A673 (cell line): ENCODE data around the gene TENM4. TPM values are rescaled to one million over a fixed set of nuclear protein-coding genes. Genes with fewer than 3 reads are reported as not detected.

ENCODE experiments used
- BruUV-seq: library from RNA; stranded (reverse); fragments of 400-500 nt; replicated peaks from 2 replicates; lab custom pipeline; 2021; lab: Mats Ljungman, UMichigan
- CTCF ChIA-PET: fragments of 300-600 bp; sonication (Branson Sonifier 250); formaldehyde crosslinking; loops from one replicate; lab custom pipeline; 2022; ENCODE audit warnings: antibody characterized with exemption; lab: Charles Lee
- POLR2A ChIA-PET: fragments of 300-600 bp; sonication (Branson Sonifier 250); formaldehyde crosslinking; loops from one replicate; lab custom pipeline; 2022; ENCODE audit warnings: antibody characterized with exemption; ENCODE audit not compliant: low non-redundant PET; lab: Charles Lee
- DNase-seq: peaks from one replicate; pipeline ENCODE4 v3.0.0-alpha.2; 2015; ENCODE audit warnings: low spot score
- H3K27ac ChIP-seq: fragments of 200-600 bp; sonication (generic); 2 replicates; pipeline ENCODE4 v1.5.1; 2016; ENCODE audit warnings: mixed run types, low read depth, mild to moderate bottlenecking, mixed read lengths, antibody characterized with exemption, low read length; ENCODE audit not compliant: poor library complexity, severe bottlenecking
- H3K27me3 ChIP-seq: fragments of 200-600 bp; sonication (generic); replicated peaks from 2 replicates; pipeline ENCODE4 v1.6.1; 2017; ENCODE audit warnings: mixed run types, low read depth, mild to moderate bottlenecking, mixed read lengths, antibody characterized with exemption, low read length; ENCODE audit not compliant: insufficient read depth, poor library complexity
- H3K36me3 ChIP-seq: fragments of 200-600 bp; sonication (generic); 2 replicates; pipeline ENCODE4 v1.6.1; 2016; ENCODE audit warnings: mixed run types, mild to moderate bottlenecking, mixed read lengths, antibody characterized with exemption, low read length; ENCODE audit not compliant: insufficient read depth, poor library complexity, severe bottlenecking
- H3K4me1 ChIP-seq: fragments of 200-600 bp; sonication (generic); 2 replicates; pipeline ENCODE4 v1.6.1; 2017; ENCODE audit warnings: mixed run types, mild to moderate bottlenecking, mixed read lengths, antibody characterized with exemption, low read length; ENCODE audit not compliant: insufficient read depth, poor library complexity, severe bottlenecking
- H3K4me3 ChIP-seq: fragments of 200-600 bp; sonication (generic); 2 replicates; pipeline ENCODE4 v1.5.1; 2016; ENCODE audit warnings: low read depth, mixed run types, mild to moderate bottlenecking, mixed read lengths, low read length; ENCODE audit not compliant: poor library complexity, severe bottlenecking
- H3K9me3 ChIP-seq: fragments of 200-600 bp; sonication (generic); 2 replicates; pipeline ENCODE4 v1.6.1; 2016; ENCODE audit warnings: mixed run types, low read depth, mild to moderate bottlenecking, mixed read lengths, antibody characterized with exemption, low read length; ENCODE audit not compliant: poor library complexity, severe bottlenecking
- CTCF ChIP-seq: fragments of 300-800, 200-600 bp; sonication (generic); conservative IDR thresholded peaks from 2 replicates; pipeline ENCODE4 v1.5.1; 2017; ENCODE audit warnings: low read depth, mild to moderate bottlenecking, antibody characterized with exemption, low read length, moderate library complexity, mixed read lengths
- EZH2 ChIP-seq: fragments of 200-600 bp; sonication (generic); IDR thresholded peaks from 2 replicates; pipeline ENCODE4 v1.6.1; 2017; ENCODE audit warnings: borderline replicate concordance, low read depth, mild to moderate bottlenecking, mixed read lengths, antibody characterized with exemption, low read length; ENCODE audit not compliant: poor library complexity, severe bottlenecking
- intact Hi-C: fragments of 100-400 bp; cut with micrococcal nuclease; formaldehyde crosslinking; loops from one replicate; pipeline ENCODE4 v1.10.0; 2022; ENCODE audit not compliant: unreplicated experiment
- total RNA-seq: library from RNA; stranded (reverse); gene quantifications from 2 replicates; pipeline ENCODE4 v1.2.3, GENCODE V29; 2021

Gene TENM4
- total RNA-seq, 1 experiment from 2014 or later = 0.11 TPM

GRCh38 chr11:78797559-78797958, 643.3 kb downstream of the TENM4 start:
- H3K27ac ChIP-seq = no peak overlapping the region
- POLR2A ChIA-PET = no interaction called here
- H3K27me3 ChIP-seq = no peaks in the 10 kb centered on the region
- CTCF ChIA-PET = no interaction called here
- no peak for DNase-seq
- no peaks in the 10 kb centered on the region for H3K9me3 ChIP-seq
- BruUV-seq = no TSS peak
- no peak for TF ChIP-seq CTCF
- TF ChIP-seq EZH2 = no peak
- H3K4me1 ChIP-seq = peaks cover 13% of the 10 kb centered on the region
- no peak overlapping the region for H3K4me3 ChIP-seq
- no peaks in the 10 kb centered on the region for H3K36me3 ChIP-seq
- intact Hi-C loops = no loop called here

- no peak for TF ChIP-seq EZH2
- no peak for TF ChIP-seq CTCF
- ChIA-PET CTCF (no interaction called here), POLR2A (no interaction called here)
- intact Hi-C loops = no loop called here
- Histone ChIP-seq H3K27ac (no peak overlapping the region), H3K4me3 (no peak overlapping the region), H3K27me3 (no peaks in the 10 kb centered on the region), H3K36me3 (no peaks in the 10 kb centered on the region), H3K4me1 (peaks cover 13% of the 10 kb centered on the region), H3K9me3 (no peaks in the 10 kb centered on the region)
- BruUV-seq = no TSS peak
- DNase-seq = no peak
These were observed 643.9 kb downstream of the TENM4 start for GRCh38 chr11:78796956-78797355.

- ChIA-PET POLR2A (no interaction called here), CTCF (no interaction called here)
- no peak for DNase-seq
- no peak for TF ChIP-seq CTCF
- TF ChIP-seq EZH2 = no peak
- Histone ChIP-seq H3K4me3 (no peak overlapping the region), H3K9me3 (no peaks in the 10 kb centered on the region), H3K27me3 (no peaks in the 10 kb centered on the region), H3K36me3 (no peaks in the 10 kb centered on the region), H3K4me1 (peaks cover 7% of the 10 kb centered on the region), H3K27ac (no peak overlapping the region)
- no TSS peak for BruUV-seq
- intact Hi-C loops = no loop called here
These were observed 645.1 kb downstream of the TENM4 start for GRCh38 chr11:78795621-78796261.
